ENCODE measurements around the gene EML1.

The EML1 gene

GRCh38 chr14:99806836-99807235 is 13.6 kb downstream of the EML1 start:
- no peak for DNase-seq

DNA sequence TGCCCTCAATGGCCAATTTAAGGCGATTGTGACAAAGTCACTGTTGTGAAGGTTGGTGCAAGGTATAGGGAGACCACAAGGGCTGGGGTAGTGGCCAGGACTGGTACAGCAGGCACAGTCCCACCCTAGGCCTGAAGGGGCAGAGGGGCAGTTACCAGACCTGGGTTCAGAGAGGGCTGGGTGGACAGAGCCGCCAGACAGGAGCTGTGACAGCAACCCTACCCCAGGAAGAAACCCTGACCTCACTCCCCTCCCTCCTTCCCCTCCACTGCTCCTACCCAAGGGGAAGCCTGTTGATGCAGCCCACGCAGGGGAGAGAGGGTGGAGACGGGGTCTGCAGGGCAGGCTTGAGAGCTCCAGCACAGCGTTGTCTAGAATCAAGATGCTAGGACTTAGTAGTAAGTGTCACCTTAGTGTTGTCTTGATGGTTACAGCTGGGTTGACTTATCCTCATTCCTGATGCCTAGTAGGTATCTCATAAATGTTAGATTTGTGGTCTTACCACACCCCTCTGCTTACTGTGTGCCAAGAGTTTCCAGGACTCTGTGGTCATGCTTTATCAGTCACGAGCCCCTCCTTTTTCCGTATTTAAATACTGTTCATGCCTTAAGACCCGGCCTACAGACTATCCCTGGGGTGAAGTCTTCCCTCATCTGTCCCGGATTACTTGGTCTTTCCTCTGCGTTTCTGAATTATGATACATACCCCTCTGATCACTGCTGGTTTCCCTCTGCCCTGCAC is 14.4 kb downstream of the EML1 start:
- DNase-seq = no peak

GRCh38 chr14:99808154-99808505 is 14.9 kb downstream of the EML1 start:
- no peak for DNase-seq

- DNase-seq = no peak
Measured at GRCh38 chr14:99808515-99808914, 15.3 kb downstream of the EML1 start.

GRCh38 chr14:99809360-99809759 is 16.1 kb downstream of the EML1 start:
- DNase-seq = no peak

DNA sequence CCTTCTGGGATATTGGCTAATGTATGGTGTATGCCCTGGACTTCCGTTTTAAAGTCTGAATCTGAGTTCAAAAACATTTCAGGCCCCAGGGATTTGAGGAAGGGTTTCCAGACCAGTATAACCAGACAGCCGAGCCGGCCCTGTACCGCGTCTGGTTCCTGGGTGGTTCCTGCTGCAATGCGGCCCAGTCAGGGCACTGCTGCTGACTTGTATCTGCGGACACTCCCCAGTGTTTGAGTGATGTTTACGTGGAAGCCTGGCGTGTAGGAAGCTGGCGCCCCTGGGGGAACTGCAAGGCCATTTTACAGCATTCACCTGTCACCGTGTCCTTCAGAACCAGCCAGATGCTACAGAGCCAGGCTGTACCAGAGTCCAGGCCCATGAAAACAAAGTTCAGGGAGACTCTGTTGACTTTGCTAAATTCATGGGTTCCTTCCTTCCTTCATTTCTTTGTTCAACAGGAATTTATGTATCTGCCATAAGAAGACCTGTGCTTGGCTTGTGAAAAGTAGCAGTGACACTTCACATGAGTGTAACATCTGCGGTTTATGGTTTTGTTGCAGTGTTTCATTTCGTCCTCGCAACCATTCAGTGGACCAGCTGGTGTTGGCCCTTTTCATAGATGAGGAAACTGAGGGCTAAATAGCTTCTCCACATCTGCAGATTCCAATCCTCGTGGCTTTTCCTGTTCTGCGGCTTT is 16.8 kb downstream of the EML1 start:
- no peak for DNase-seq

DNA sequence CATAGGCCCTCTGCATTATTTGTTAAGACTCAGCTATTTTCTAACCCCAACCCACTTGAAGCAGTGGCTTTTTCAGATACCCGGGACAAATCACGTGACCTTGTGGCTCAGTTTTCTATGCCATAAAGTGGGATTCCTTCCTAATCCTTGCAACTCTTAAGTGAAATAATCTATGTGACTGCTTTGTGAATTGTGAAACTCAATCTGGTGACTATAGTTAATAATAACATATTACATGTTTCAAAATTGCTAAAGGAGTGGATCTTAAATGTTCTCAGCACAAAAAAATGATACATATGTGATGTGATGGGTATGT is 17.3 kb downstream of the EML1 start:
- DNase-seq = no peak

- DNase-seq = no peak
Measured at GRCh38 chr14:99812096-99812750, 19.0 kb downstream of the EML1 start.

GRCh38 chr14:99812892-99813291 is 19.7 kb downstream of the EML1 start:
- DNase-seq = no peak

- no peak for DNase-seq
Measured at GRCh38 chr14:99815696-99816095, 22.5 kb downstream of the EML1 start.

DNA sequence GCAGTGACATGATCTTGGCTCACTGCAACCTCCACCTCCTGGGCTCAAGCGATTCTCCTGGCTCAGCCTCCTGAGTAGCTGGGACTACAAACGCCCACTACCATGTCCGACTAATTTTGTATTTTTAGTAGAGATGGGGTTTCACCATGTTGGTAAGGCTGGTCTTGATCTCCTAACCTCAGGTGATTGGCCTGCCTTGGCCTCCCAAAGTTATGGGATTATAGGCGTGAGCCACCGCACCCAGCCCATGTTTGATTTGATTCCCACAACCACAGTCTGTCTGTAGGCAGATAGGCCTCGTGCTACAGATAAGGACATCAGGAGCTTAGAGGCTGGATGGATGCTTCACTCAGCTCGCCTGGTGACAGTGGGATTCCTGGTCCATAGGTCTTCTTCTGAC is 23.0 kb downstream of the EML1 start:
- DNase-seq = no peak

DNA sequence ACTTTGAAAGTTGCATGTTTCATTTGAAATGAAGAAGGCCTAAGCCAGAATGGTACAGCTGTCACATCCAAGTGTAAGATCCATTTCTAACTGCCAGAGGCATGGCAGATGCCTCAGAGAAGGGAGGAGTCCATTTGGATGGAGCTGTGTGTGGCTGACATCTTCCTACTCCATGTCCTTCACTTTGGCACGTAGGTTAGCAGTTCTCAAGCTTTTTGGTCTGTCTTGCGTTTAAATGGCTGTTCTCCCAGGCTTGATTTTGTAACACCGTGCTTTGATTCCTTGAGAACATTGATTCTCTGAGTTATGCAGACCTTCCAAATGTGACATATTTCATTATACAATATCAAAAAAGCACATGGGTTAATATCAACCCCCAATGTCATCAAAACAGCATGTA is 23.4 kb downstream of the EML1 start:
- DNase-seq = no peak

DNA sequence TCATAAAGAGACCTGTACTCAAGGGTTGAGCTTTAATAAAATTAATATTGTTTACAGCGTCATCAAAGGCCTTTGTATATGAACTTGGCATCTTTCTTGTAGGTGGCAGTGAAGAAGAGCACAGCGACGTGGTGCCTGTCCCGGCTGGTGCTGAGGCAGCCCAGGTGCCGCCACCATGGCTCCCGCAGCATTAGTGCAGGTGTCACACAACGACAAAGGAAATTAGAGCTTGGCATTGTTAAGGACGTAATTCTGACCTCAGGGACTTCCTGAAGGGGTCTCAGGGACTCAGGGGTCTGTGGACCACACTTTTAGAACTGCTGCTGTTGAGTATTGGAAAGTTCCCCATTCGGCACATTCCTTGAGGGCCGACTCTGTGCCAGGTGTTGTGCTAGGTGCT is 24.1 kb downstream of the EML1 start:
- no peak for DNase-seq

DNA sequence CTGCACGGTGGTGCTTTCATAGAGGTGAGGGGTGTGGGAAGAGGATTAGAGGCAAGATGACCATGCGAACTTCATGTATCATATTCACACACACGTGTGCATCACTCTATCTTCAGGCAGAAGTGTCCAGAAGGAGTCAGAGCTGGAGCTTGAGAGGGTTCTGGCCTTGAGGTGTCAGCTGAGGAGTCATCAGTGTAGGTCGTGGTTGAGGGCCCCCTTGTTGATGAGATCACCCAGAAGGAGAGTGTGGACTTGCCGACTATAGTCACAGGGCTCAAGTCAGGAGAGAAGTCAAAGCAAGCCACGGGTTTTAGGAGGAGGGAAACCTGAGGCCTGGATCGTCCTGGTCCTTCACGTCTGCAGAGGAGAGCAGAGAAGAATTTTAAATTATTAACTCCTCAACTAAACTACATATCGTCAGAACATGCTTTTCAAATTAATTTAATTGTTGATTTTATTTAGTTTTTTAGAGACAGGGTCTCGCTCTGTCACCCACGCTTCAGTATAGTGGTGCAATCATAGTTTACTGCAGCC is 25.4 kb downstream of the EML1 start:
- DNase-seq = no peak

DNA sequence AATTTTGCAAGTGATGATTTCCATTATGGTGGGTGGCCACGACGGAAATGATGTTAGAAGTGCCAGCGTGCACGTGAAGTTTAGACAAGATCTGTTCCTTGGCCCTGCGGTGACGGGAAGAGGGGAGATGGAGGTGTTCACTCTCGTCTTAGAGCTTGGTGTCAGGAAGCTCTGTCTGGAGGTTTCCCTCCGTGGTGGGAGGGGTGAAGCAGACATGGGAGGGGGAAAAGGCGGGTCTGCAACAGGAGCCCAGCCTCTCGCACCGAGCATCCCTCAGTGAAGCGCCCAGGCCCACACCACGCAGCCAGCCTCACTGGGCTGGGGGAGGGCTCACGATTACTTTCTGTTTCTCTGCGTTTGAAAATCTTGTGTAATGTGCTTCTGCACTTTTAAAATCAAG is 26.3 kb downstream of the EML1 start:
- DNase-seq = no peak

GRCh38 chr14:99820702-99821331 is 27.6 kb downstream of the EML1 start:
- no peak for DNase-seq

DNA sequence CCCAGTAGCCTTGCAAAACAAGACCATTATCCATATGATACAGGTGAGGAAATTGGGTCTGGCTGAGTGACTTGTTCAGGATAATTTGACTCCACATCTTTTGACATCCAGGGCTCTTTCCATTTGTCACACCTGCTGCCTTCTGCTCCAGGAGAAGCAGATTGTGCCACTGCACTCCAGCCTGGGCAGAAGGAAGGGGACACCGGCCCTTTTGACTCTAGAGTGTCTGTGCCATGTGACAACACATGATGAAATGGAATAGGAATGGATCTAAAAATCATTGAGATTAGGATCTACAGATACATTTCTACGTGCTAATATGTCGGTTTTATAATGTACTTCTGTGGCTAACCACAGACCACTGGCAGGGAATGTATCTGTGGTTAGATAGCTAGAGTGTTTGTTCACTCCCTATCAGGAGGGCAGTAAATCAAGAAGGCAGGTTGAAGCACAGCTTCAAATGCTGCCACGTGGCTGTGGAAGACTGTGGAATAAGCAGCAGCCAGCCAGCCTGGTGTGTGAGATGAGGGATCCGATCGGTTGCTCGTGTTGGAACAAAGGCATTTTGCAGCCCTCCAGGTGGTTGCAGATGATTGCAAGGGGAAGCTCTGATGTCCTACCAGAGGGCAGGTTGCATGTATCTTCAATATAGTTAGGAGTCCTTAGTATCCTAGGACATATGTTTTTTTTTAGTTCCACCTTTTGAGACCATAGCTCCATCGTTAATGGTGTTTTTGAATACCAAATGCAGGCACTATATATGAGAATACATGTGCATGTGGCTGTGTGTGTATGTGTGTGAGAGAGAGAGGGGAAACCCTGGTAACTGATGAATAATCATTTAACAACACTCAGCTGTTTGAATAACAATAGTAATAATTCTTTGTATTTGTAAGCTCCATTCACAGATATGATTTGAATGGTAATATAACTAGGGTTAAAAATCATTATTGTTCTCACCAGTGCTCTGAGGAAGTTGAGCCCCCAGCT is 28.6 kb downstream of the EML1 start:
- DNase-seq = peak; percentile 10

GRCh38 chr14:99822800-99823455 is 29.7 kb downstream of the EML1 start:
- DNase-seq = no peak

DNA sequence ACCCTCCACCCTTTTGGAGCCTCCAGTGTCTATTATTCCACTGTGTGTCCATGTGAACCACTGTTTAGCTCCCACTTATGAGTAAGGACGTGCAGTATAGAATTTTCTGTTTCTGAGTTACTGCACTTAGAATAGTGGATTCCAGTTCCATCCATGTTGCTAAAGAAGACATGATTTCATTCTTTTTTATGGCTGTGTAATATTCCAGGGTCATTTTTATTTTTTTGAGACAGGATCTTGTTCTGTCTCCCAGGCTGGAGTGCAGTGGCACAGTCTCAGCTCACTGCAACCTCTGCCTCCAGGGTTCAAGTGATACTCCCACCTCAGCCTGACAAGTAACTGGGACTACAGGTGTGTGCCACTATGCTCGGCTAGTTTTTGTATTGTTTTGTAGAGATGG is 31.6 kb downstream of the EML1 start:
- DNase-seq = no peak

DNA sequence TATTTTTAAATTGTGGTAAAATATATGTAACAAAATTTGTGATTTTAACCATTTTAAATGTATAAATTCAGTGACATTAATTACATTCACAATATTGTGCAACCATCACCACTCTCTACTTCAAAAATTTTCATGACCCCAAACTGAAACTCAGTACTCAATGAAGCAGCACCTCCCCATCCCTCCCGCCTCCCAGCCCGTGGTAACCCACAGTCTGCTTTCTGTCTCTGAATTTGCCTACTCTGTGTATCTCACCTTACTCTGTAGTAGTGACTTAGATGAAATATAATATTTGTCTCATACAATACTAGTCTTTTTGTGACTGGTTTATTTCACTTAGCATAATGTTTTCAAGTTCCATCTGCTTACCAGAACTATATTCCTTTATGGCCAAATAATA is 36.2 kb downstream of the EML1 start:
- no peak for DNase-seq

DNA sequence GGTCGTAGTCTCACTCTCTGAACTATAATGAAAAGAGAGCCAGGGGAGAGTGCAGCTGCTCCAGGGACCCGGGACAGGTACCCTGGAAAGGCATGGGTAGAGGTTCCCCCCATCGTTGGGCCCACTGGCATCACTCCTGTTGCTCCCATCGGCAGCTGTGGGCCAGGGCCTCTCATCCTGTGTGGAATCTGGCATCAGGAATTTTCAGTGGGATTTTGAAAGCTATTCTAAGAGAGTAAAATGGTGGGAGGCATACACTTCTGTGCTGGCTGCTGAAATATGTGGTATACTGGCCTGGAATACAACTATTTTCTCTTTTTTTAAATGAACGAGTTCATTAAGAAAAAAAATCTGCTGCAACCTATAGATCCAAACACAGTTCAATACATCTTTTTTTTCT is 38.1 kb downstream of the EML1 start:
- DNase-seq = no peak

All from CD4-positive, alpha-beta T cell treated with Interleukin-12 subunit alpha and Interleukin-12 subunit beta, for 1 hour (primary cell).